T-helper 1 cell treated with Interleukin-12 subunit alpha and Interleukin-12 subunit beta and Interleukin-4 antibody, amounts not matched to agents 30 μg/mL and 1 μg/mL, for 36 hours (primary cell): ENCODE measurements around the gene CAMK1D.

Experiments used
- H3K27ac Mint-ChIP-seq: one replicate; pipeline ENCODE4 v1.8.0; 2021; ENCODE audit warnings: mild to moderate bottlenecking, mixed read lengths
- H3K27me3 Mint-ChIP-seq: one replicate; pipeline ENCODE4 v1.8.0; 2021; ENCODE audit warnings: low read depth, mixed read lengths
- H3K36me3 Mint-ChIP-seq: one replicate; pipeline ENCODE4 v1.8.0; 2021; ENCODE audit warnings: low read depth, mixed read lengths
- H3K4me1 Mint-ChIP-seq: one replicate; pipeline ENCODE4 v1.8.0; 2021; ENCODE audit warnings: low read depth, mixed read lengths
- H3K4me3 Mint-ChIP-seq: one replicate; pipeline ENCODE4 v1.8.0; 2021; ENCODE audit warnings: mild to moderate bottlenecking, moderate library complexity, mixed read lengths
- H3K9me3 Mint-ChIP-seq: one replicate; pipeline ENCODE4 v1.8.0; 2021; ENCODE audit warnings: mixed read lengths

The CAMK1D gene

GRCh38 chr10:12455318-12455717, 106.0 kb downstream of the CAMK1D start:
- Mint-ChIP-seq H3K36me3 (no peaks in the 10 kb centered on the region), H3K9me3 (no peaks in the 10 kb centered on the region), H3K27me3 (peaks cover 15% of the 10 kb centered on the region), H3K4me3 (no peak overlapping the region), H3K27ac (no peak overlapping the region), H3K4me1 (peaks cover under 1% of the 10 kb centered on the region)

DNA sequence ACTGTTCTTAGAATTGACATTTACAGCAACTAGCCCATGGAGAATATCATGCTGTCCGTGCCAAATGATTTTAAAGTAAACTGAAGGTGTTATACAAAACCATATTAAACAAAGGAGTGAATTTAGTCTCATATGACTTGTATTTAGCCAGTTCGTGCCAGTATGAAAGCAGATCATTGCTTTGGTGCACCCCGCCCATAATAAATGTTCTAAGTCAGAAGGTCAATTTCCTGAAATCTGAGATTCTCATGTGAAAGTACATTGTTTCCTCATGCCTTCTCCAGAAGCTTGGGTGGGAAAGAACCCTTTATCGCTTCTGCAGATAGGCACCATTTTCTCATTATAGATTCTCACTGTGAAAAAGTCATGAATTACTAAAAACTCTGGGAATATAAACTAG, 106.4 kb downstream of the CAMK1D start:
- Mint-ChIP-seq H3K27me3 (peaks cover 11% of the 10 kb centered on the region), H3K27ac (no peak overlapping the region), H3K9me3 (no peaks in the 10 kb centered on the region), H3K4me3 (no peak overlapping the region), H3K4me1 (no peaks in the 10 kb centered on the region), H3K36me3 (no peaks in the 10 kb centered on the region)

DNA sequence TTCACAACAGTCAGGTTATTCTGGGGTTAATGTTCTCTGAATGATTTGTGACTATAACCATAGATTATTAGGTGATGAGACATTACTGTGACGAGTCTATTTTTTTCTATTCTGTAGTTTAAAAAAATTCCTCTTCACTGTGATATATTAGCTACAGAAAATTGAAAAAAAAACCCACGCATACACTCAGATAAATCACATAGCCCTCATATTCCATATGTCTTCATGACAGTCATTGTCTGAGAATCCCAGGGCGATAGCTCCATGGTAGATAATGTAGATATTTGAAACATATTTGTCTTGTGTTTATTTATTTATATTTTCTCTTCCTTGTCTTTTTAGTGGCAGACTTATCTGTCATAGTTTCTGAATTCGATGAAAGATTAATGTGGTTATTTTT, 110.0 kb downstream of the CAMK1D start:
- peaks cover 2% of the 10 kb centered on the region for H3K36me3 Mint-ChIP-seq
- peaks cover 5% of the 10 kb centered on the region for H3K27me3 Mint-ChIP-seq
- no peak overlapping the region for H3K27ac Mint-ChIP-seq
- no peak overlapping the region for H3K4me3 Mint-ChIP-seq
- no peaks in the 10 kb centered on the region for H3K4me1 Mint-ChIP-seq
- H3K9me3 Mint-ChIP-seq = peaks cover 8% of the 10 kb centered on the region

GRCh38 chr10:12459762-12460161, 110.4 kb downstream of the CAMK1D start:
- Mint-ChIP-seq H3K27me3 (peaks cover 5% of the 10 kb centered on the region), H3K36me3 (peaks cover 2% of the 10 kb centered on the region), H3K9me3 (peaks cover 8% of the 10 kb centered on the region), H3K4me1 (no peaks in the 10 kb centered on the region), H3K4me3 (no peak overlapping the region), H3K27ac (no peak overlapping the region)

GRCh38 chr10:12463459-12463838, 114.1 kb downstream of the CAMK1D start:
- H3K27me3 Mint-ChIP-seq = no peaks in the 10 kb centered on the region
- H3K9me3 Mint-ChIP-seq = peaks cover 8% of the 10 kb centered on the region
- H3K27ac Mint-ChIP-seq = no peak overlapping the region
- peaks cover 10% of the 10 kb centered on the region for H3K4me1 Mint-ChIP-seq
- no peak overlapping the region for H3K4me3 Mint-ChIP-seq
- H3K36me3 Mint-ChIP-seq = peaks cover 2% of the 10 kb centered on the region

- Mint-ChIP-seq H3K4me3 (no peak overlapping the region), H3K27me3 (no peaks in the 10 kb centered on the region), H3K4me1 (peaks cover 10% of the 10 kb centered on the region), H3K9me3 (peaks cover 8% of the 10 kb centered on the region), H3K27ac (no peak overlapping the region), H3K36me3 (peaks cover 2% of the 10 kb centered on the region)
These were observed 116.2 kb downstream of the CAMK1D start for GRCh38 chr10:12465385-12466136.

GRCh38 chr10:12466704-12467305, 117.5 kb downstream of the CAMK1D start:
- Mint-ChIP-seq H3K4me3 (no peak overlapping the region), H3K4me1 (peaks cover 10% of the 10 kb centered on the region), H3K9me3 (peaks cover 8% of the 10 kb centered on the region), H3K27ac (peak overlapping the region; percentile 59), H3K27me3 (no peaks in the 10 kb centered on the region), H3K36me3 (peaks cover 2% of the 10 kb centered on the region)

DNA sequence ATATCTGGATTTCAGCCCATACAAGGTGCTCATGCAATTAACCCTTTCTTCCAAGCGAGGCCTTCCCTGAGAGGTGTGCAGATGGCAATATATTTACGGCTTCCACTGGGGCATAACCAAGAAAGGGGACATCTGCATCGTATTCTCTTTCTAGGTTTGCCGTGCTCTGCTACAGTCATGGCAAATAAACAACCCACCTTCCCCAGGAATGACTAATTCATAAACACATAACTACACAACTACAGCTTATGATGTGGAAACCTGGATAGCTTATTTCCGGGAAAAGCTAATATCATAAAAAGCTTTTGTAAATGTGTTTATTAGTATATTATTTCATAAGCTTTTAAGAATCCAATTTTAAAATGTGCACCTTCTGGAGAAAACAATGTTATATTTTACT, 120.0 kb downstream of the CAMK1D start:
- Mint-ChIP-seq H3K27ac (no peak overlapping the region), H3K4me1 (peaks cover 10% of the 10 kb centered on the region), H3K4me3 (no peak overlapping the region), H3K9me3 (no peaks in the 10 kb centered on the region), H3K36me3 (no peaks in the 10 kb centered on the region), H3K27me3 (no peaks in the 10 kb centered on the region)

GRCh38 chr10:12470719-12471118, 121.4 kb downstream of the CAMK1D start:
- H3K27me3 Mint-ChIP-seq = no peaks in the 10 kb centered on the region
- H3K36me3 Mint-ChIP-seq = no peaks in the 10 kb centered on the region
- H3K27ac Mint-ChIP-seq = no peak overlapping the region
- no peak overlapping the region for H3K4me3 Mint-ChIP-seq
- peaks cover 7% of the 10 kb centered on the region for H3K4me1 Mint-ChIP-seq
- H3K9me3 Mint-ChIP-seq = no peaks in the 10 kb centered on the region

DNA sequence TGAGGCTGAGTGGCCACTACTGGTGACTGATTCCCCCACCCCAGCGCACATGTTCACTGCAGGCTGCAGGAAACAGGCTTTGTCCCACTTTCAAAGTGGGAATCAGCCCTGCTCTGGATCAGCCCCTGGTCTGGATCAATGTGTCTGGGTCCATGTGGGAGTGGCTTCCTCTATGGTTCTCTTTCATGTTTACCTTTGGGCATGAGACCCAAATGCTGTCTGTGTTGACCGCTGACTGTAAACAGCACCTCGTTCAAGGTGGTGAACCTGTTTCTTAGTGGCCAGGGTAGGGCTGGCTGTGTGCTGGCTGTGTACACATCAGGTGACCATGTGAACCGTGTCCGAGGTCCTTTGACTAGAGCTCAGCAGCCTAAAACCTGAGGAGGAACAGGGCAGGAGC, 121.8 kb downstream of the CAMK1D start:
- no peak overlapping the region for H3K27ac Mint-ChIP-seq
- H3K27me3 Mint-ChIP-seq = no peaks in the 10 kb centered on the region
- H3K4me1 Mint-ChIP-seq = peaks cover 5% of the 10 kb centered on the region
- H3K36me3 Mint-ChIP-seq = no peaks in the 10 kb centered on the region
- no peaks in the 10 kb centered on the region for H3K9me3 Mint-ChIP-seq
- H3K4me3 Mint-ChIP-seq = no peak overlapping the region

- Mint-ChIP-seq H3K9me3 (no peaks in the 10 kb centered on the region), H3K27me3 (no peaks in the 10 kb centered on the region), H3K4me1 (peaks cover 3% of the 10 kb centered on the region), H3K36me3 (peaks cover 1% of the 10 kb centered on the region), H3K27ac (no peak overlapping the region), H3K4me3 (no peak overlapping the region)
These were observed 124.1 kb downstream of the CAMK1D start for GRCh38 chr10:12473491-12473890.

DNA sequence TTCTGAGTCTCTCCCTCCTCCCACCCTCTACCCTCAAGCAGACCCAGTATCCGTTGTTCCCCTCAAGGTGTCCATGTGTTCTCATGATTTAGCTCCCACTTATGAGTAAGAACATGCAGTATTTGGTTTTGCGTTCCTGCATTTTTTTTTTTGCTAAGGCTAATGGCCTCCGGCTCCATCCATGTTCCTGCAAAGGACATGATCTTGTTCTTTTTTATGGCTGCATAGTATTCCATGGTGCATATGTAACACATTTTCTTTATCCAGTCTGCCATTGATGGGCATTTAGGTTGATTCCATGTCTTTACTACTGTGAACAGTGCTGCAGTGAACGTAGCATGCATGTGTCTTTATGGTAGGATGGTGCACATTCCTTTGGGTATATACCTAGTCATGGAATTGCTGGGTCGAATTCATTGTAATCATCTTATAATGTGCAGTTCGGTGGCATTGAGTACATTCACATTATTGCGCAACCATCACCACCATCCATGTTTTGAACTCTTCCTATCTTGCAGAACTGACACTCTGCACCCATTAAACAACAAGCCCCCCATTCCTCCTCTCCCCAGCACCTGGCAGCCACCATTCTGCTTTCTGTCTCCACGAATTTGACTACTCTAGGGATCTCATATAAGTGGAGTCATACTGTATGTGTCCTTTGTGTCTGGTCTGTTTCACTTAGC, 125.5 kb downstream of the CAMK1D start:
- Mint-ChIP-seq H3K9me3 (no peaks in the 10 kb centered on the region), H3K27me3 (no peaks in the 10 kb centered on the region), H3K4me1 (peaks cover 3% of the 10 kb centered on the region), H3K4me3 (no peak overlapping the region), H3K27ac (no peak overlapping the region), H3K36me3 (peaks cover 1% of the 10 kb centered on the region)

DNA sequence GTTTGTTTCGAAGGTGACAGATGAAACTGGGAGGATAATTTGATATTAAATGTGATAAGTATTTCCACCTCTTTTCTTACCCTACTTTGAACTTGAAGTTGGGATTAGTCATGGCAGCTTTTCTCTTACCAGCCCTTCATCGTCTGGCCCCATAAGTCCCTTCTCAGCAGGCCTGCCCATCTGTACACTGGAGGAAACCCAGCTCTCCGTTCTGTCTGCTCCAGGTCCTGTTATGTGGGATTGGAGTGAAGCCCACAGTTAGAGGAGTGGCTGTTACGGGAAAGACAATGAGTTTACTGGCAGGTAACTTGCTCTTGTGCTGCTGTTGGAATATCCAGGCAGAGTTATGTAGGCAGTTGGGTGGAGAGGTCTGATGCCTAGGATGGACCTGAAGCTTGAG, 127.3 kb downstream of the CAMK1D start:
- Mint-ChIP-seq H3K4me1 (peaks cover 3% of the 10 kb centered on the region), H3K27me3 (no peaks in the 10 kb centered on the region), H3K9me3 (peaks cover 4% of the 10 kb centered on the region), H3K27ac (no peak overlapping the region), H3K36me3 (peaks cover 4% of the 10 kb centered on the region), H3K4me3 (no peak overlapping the region)

DNA sequence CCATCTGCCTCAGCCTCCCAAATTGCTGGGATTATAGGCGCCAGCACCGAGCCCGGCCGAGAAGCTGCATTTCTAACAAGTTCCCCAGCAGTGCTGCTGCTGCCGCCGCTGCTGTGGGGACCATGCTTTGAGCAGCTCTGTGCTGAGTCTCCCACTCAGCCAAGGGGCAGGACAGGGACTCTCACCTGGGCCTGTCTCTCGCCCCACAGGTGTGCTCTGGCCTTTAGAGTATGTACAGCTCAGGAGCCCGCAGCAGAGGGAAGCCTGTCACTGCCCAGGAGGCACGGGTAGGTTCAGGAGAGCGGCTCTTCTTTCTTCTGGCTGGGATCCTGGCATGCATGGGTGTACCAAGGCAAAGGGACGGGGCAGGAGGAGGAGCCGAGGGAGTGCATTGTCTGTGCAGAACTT, 130.1 kb downstream of the CAMK1D start:
- Mint-ChIP-seq H3K9me3 (peaks cover 4% of the 10 kb centered on the region), H3K36me3 (peaks cover 4% of the 10 kb centered on the region), H3K27ac (no peak overlapping the region), H3K4me3 (no peak overlapping the region), H3K4me1 (peaks cover 6% of the 10 kb centered on the region), H3K27me3 (no peaks in the 10 kb centered on the region)

DNA sequence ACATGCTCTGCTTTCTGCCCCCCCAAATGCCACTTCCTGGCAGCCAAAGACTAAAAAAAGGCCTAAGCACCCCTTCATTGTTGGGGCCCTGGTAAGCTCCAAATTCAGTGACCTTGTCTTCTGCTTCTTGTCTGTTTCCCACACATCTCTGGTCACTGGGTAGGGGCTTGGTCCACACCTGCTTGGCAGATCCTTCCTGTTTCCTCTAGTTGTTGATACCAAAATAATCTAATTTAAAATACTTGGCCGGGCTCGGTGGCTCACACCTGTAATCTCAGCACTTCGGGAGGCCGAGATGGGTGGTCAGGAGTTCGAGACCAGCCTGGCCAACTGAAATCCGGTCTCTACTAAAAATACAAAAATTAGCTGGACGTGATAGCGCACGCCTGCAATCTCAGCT, 130.6 kb downstream of the CAMK1D start:
- Mint-ChIP-seq H3K4me1 (peaks cover 7% of the 10 kb centered on the region), H3K4me3 (no peak overlapping the region), H3K36me3 (peaks cover 4% of the 10 kb centered on the region), H3K9me3 (peaks cover 4% of the 10 kb centered on the region), H3K27ac (no peak overlapping the region), H3K27me3 (no peaks in the 10 kb centered on the region)
